ENCODE measurements around the gene OPN5.

OPN5 gene

GRCh38 chr6:47788498-47788884, 6.7 kb downstream of the OPN5 start:
- DNase-seq (ENCODE audit: low read depth in 2 of 2) = no peak

- no peak for DNase-seq (ENCODE audit: low read depth in 2 of 2)
Measured at GRCh38 chr6:47789553-47789952, 7.7 kb downstream of the OPN5 start.

- DNase-seq (ENCODE audit: low read depth in 2 of 2) = no peak
Measured at GRCh38 chr6:47792216-47792733, 10.4 kb downstream of the OPN5 start.

- no peak for DNase-seq (ENCODE audit: low read depth in 2 of 2)
Measured at GRCh38 chr6:47794577-47795135, 12.8 kb downstream of the OPN5 start.

GRCh38 chr6:47801984-47802383, 20.2 kb downstream of the OPN5 start:
- DNase-seq (ENCODE audit: low read depth in 2 of 2) = no peak

GRCh38 chr6:47804821-47805220, 23.0 kb downstream of the OPN5 start:
- DNase-seq (ENCODE audit: low read depth in 2 of 2) = no peak

GRCh38 chr6:47809873-47810272, 28.0 kb downstream of the OPN5 start:
- DNase-seq (ENCODE audit: low read depth in 2 of 2) = no peak

GRCh38 chr6:47810885-47811284, 29.1 kb downstream of the OPN5 start:
- DNase-seq (ENCODE audit: low read depth in 2 of 2) = no peak

- no peak for DNase-seq (ENCODE audit: low read depth in 2 of 2)
Measured at GRCh38 chr6:47811443-47811842, 29.6 kb downstream of the OPN5 start.

- no peak for DNase-seq (ENCODE audit: low read depth in 2 of 2)
Measured at GRCh38 chr6:47817749-47818148, 35.9 kb downstream of the OPN5 start.

GRCh38 chr6:47819461-47819860, 37.6 kb downstream of the OPN5 start:
- DNase-seq (ENCODE audit: low read depth in 2 of 2) = no peak

GRCh38 chr6:47822856-47823554, 41.2 kb downstream of the OPN5 start:
- DNase-seq (ENCODE audit: low read depth in 2 of 2) = no peak

- no peak for DNase-seq (ENCODE audit: low read depth in 2 of 2)
Measured at GRCh38 chr6:47832386-47833100, 50.7 kb downstream of the OPN5 start.

GRCh38 chr6:47834196-47834595, 52.4 kb downstream of the OPN5 start:
- no peak for DNase-seq (ENCODE audit: low read depth in 2 of 2)

- DNase-seq (ENCODE audit: low read depth in 2 of 2) = no peak
Measured at GRCh38 chr6:47836046-47836445, 54.2 kb downstream of the OPN5 start.

- no peak for DNase-seq (ENCODE audit: low read depth in 2 of 2)
Measured at GRCh38 chr6:47836639-47837038, 54.8 kb downstream of the OPN5 start.

GRCh38 chr6:47839645-47840044, 57.8 kb downstream of the OPN5 start:
- DNase-seq (ENCODE audit: low read depth in 2 of 2) = no peak

- DNase-seq (ENCODE audit: low read depth in 2 of 2) = no peak
Measured at GRCh38 chr6:47844881-47845280, 63.0 kb downstream of the OPN5 start.

- DNase-seq (ENCODE audit: low read depth in 2 of 2) = no peak
Measured at GRCh38 chr6:47846752-47847151, 64.9 kb downstream of the OPN5 start.

GRCh38 chr6:47851091-47851490, 69.3 kb downstream of the OPN5 start:
- no peak for DNase-seq (ENCODE audit: low read depth in 2 of 2)

GRCh38 chr6:47852727-47853126, 70.9 kb downstream of the OPN5 start:
- no peak for DNase-seq (ENCODE audit: low read depth in 2 of 2)

- no peak for DNase-seq (ENCODE audit: low read depth in 2 of 2)
Measured at GRCh38 chr6:47853766-47854165, 71.9 kb downstream of the OPN5 start.

GRCh38 chr6:47854971-47855370, 73.1 kb downstream of the OPN5 start:
- DNase-seq (ENCODE audit: low read depth in 2 of 2) = no peak

Data from stimulated activated CD4-positive, alpha-beta T cell treated with anti-CD3 and anti-CD28 coated beads, Interleukin-15, amount 100 ng/mL, for 48 hours (primary cell).